ENCODE data around the gene ANOS1.

The ANOS1 gene

DNA sequence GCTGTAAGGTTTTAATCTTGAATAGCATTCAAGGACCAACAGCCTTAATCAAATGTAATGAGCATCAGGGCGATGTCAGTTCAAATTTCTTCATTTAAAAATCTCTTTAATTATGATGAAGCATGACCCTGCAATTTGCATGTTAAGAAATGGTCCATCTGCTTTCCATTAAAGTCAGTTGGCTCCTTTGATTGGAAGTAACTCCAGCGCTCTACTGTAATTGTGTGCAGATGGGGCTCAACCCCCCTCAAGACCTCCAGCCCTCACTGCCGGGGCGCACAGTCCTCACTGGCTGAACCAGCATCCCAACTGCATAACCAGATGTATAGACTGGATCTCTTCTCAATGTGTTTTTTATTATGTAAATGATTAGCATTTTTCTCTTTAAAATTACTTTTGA lies 140.4 kb downstream of the ANOS1 start:
- H3K79me2 ChIP-seq (ENCODE audit: low read length), result no peaks in the 10 kb centered on the region
- no peak overlapping the region for H3K4me2 ChIP-seq (ENCODE audit: low read depth, low read length)
- H3K27me3 ChIP-seq (replicated peaks; ENCODE audit: insufficient read depth, low read length), result no peaks in the 10 kb centered on the region
- no peaks in the 10 kb centered on the region for H3K4me1 ChIP-seq (ENCODE audit: low read length)
- H3F3A ChIP-seq (ENCODE audit: insufficient read depth, low read length), result no peaks in the 10 kb centered on the region
- H3K36me3 ChIP-seq (replicated peaks; ENCODE audit: insufficient read depth, low read length), result no peaks in the 10 kb centered on the region
- no peaks in the 10 kb centered on the region for H3K9me2 ChIP-seq (replicated peaks; ENCODE audit: insufficient read depth, low read length)
- H3K4me3 ChIP-seq (ENCODE audit: low read length), result no peak overlapping the region
- H3K27ac ChIP-seq (ENCODE audit: low read length), result no peak overlapping the region
- H3K9me3 ChIP-seq (replicated peaks; ENCODE audit: insufficient read depth, low read length), result no peaks in the 10 kb centered on the region
- TF ChIP-seq EZH2phosphoT487 (IDR thresholded peaks at IDR 0.05; ENCODE audit: low read length), result no peak
- no peak for TF ChIP-seq EZH2 (optimal IDR thresholded peaks at IDR 0.05; ENCODE audit: low read depth, low read length)
- no peak for TF ChIP-seq CTCF (IDR thresholded peaks at IDR 0.05; ENCODE audit: low read length)
- DNase-seq, result no peak
- H3K9ac ChIP-seq (ENCODE audit: low read length), result no peak overlapping the region
- no peaks in the 10 kb centered on the region for H4K20me1 ChIP-seq (ENCODE audit: insufficient read depth, low read length)
- H2AFZ ChIP-seq (ENCODE audit: low read length), result no peak overlapping the region

DNA sequence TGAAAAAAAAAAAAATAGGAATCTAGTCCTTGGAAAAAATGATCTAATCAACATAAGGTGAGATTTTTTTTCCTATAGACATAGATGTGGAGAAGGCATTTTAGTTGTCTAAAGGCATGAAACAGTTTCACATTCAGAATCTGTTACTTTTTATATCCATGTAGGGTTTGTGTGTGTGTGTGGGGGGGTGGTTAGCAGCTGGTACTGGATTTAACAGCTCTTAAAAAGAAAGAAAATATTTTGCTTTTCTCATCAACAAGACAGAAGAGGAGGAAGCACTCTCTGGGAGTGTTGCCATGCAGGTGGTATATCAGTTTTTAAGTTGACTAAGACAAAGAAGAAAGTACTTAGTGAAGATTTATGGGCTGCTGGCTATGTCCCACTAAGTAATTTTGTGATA lies 145.0 kb downstream of the ANOS1 start:
- TF ChIP-seq CTCF (IDR thresholded peaks at IDR 0.05; ENCODE audit: low read length) (no peak), EZH2 (optimal IDR thresholded peaks at IDR 0.05; ENCODE audit: low read depth, low read length) (no peak), EZH2phosphoT487 (IDR thresholded peaks at IDR 0.05; ENCODE audit: low read length) (no peak)
- H3K9me2 ChIP-seq (replicated peaks; ENCODE audit: insufficient read depth, low read length), result no peaks in the 10 kb centered on the region
- H3K27me3 ChIP-seq (replicated peaks; ENCODE audit: insufficient read depth, low read length), result no peaks in the 10 kb centered on the region
- no peaks in the 10 kb centered on the region for H3K79me2 ChIP-seq (ENCODE audit: low read length)
- 0 out of 2 replicates have a peak, but pooled peaks cover 5% of the 10 kb centered on the region for H3K4me1 ChIP-seq (ENCODE audit: low read length)
- H3K9ac ChIP-seq (ENCODE audit: low read length), result no peak overlapping the region
- no peaks in the 10 kb centered on the region for H3K9me3 ChIP-seq (replicated peaks; ENCODE audit: insufficient read depth, low read length)
- H2AFZ ChIP-seq (ENCODE audit: low read length), result no peak overlapping the region; the same call in 1 of the 2 replicates
- H3K27ac ChIP-seq (ENCODE audit: low read length), result peak overlapping the region; percentile 48; the same call in 1 of the 2 replicates
- no peak overlapping the region for H3K4me3 ChIP-seq (ENCODE audit: low read length)
- H3K4me2 ChIP-seq (ENCODE audit: low read depth, low read length), result peak overlapping the region; percentile 29; the same call in 1 of the 2 replicates
- H4K20me1 ChIP-seq (ENCODE audit: insufficient read depth, low read length), result no peaks in the 10 kb centered on the region
- no peaks in the 10 kb centered on the region for H3K36me3 ChIP-seq (replicated peaks; ENCODE audit: insufficient read depth, low read length)
- peak; percentile 55 for DNase-seq
- H3F3A ChIP-seq (ENCODE audit: insufficient read depth, low read length), result no peaks in the 10 kb centered on the region

DNA sequence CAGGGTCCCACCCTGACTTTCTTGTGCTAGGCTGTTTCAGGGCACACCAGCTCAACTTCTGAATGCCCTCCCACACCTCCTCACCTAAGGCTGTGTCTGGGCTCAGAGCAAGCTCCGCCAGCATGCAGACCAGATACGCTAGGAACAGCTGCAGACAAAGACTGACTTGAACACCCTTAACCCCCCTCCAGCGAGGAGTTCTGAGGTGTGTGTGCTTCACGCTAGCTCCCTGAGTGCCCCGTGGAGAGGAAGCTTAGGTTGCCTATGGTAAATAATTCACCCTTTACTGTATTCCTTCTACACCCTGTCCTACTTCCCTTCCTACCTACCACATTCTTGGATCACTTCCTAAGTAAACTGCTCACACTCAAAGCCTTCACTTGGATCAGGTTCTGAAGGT lies 152.3 kb downstream of the ANOS1 start:
- Histone ChIP-seq H3F3A (ENCODE audit: insufficient read depth, low read length) (no peaks in the 10 kb centered on the region), H3K9ac (ENCODE audit: low read length) (no peak overlapping the region), H3K79me2 (ENCODE audit: low read length) (no peaks in the 10 kb centered on the region), H3K4me1 (ENCODE audit: low read length) (no peaks in the 10 kb centered on the region), H4K20me1 (ENCODE audit: insufficient read depth, low read length) (no peaks in the 10 kb centered on the region), H2AFZ (ENCODE audit: low read length) (no peak overlapping the region), H3K27ac (ENCODE audit: low read length) (no peak overlapping the region), H3K36me3 (replicated peaks; ENCODE audit: insufficient read depth, low read length) (no peaks in the 10 kb centered on the region), H3K27me3 (replicated peaks; ENCODE audit: insufficient read depth, low read length) (no peaks in the 10 kb centered on the region), H3K4me3 (ENCODE audit: low read length) (no peak overlapping the region), H3K9me2 (replicated peaks; ENCODE audit: insufficient read depth, low read length) (no peaks in the 10 kb centered on the region), H3K4me2 (ENCODE audit: low read depth, low read length) (no peak overlapping the region), H3K9me3 (replicated peaks; ENCODE audit: insufficient read depth, low read length) (no peaks in the 10 kb centered on the region)
- no peak for DNase-seq
- no peak for TF ChIP-seq EZH2 (optimal IDR thresholded peaks at IDR 0.05; ENCODE audit: low read depth, low read length)
- no peak for TF ChIP-seq EZH2phosphoT487 (IDR thresholded peaks at IDR 0.05; ENCODE audit: low read length)
- no peak for TF ChIP-seq CTCF (IDR thresholded peaks at IDR 0.05; ENCODE audit: low read length)
